Smooth muscle cell (in vitro differentiated cells): Measurements from ENCODE around the gene PPM1F. TPM values are rescaled to one million over a fixed set of nuclear protein-coding genes. Genes with fewer than 3 reads are reported as not detected.

Experiments
- DNase-seq: peaks from one replicate; lab custom pipeline; 2025; ENCODE audit not compliant: unreplicated experiment; lab: John Stamatoyannopoulos, UW
- H2AFZ ChIP-seq: fragments of 200-600 bp; sonication (generic); 2 replicates; pipeline ENCODE4 v1.6.0; 2016; ENCODE audit warnings: antibody characterized with exemption, low read depth, mild to moderate bottlenecking
- H3F3A ChIP-seq: fragments of 200-600 bp; sonication (generic); 2 replicates; pipeline ENCODE4 v1.6.0; 2017; ENCODE audit warnings: antibody characterized with exemption, low read depth
- H3K27ac ChIP-seq: fragments of 200-600 bp; sonication (generic); 2 replicates; pipeline ENCODE4 v1.5.1; 2016; ENCODE audit warnings: low read depth, mild to moderate bottlenecking
- H3K27me3 ChIP-seq: fragments of 200-600 bp; sonication (generic); 2 replicates; pipeline ENCODE4 v1.6.1; 2016; ENCODE audit warnings: low read depth, mild to moderate bottlenecking
- H3K36me3 ChIP-seq: fragments of 200-600 bp; sonication (generic); 2 replicates; pipeline ENCODE4 v1.5.1; 2016; ENCODE audit warnings: low read depth
- H3K4me1 ChIP-seq: fragments of 200-600 bp; sonication (generic); 2 replicates; pipeline ENCODE4 v1.5.1; 2016; ENCODE audit warnings: low read depth
- H3K4me2 ChIP-seq: fragments of 200-600 bp; sonication (generic); 2 replicates; pipeline ENCODE4 v1.6.0; 2016; ENCODE audit warnings: mild to moderate bottlenecking
- H3K4me3 ChIP-seq: fragments of 200-600 bp; sonication (generic); 2 replicates; pipeline ENCODE4 v1.5.1; 2016; ENCODE audit warnings: mild to moderate bottlenecking
- H3K79me2 ChIP-seq: fragments of 200-600 bp; sonication (generic); 2 replicates; pipeline ENCODE4 v1.6.0; 2016; ENCODE audit warnings: low read depth, mild to moderate bottlenecking
- H3K9ac ChIP-seq: fragments of 200-600 bp; sonication (generic); 2 replicates; pipeline ENCODE4 v1.6.0; 2016; ENCODE audit warnings: low read depth
- H3K9me3 ChIP-seq: fragments of 200-600 bp; sonication (generic); replicated peaks from 2 replicates; pipeline ENCODE4 v1.5.1; 2016; ENCODE audit warnings: low read depth
- H4K20me1 ChIP-seq: fragments of 200-600 bp; sonication (generic); 2 replicates; pipeline ENCODE4 v1.6.0; 2016; ENCODE audit warnings: low read depth
- WGBS: methylation state at CpG from one replicate; pipeline ENCODE4 v1.1.7; 2016; ENCODE audit warnings: low lambda C conversion rate; 5-methylcytosine and 5-hydroxymethylcytosine counted together
- polyA plus RNA-seq: library from polyadenylated mRNA; unstranded; fragments of >200 nt; fragmentation: Nextera tagmentation; extraction: Ambion mirVana; gene quantifications from 2 replicates; pipeline ENCODE4 v1.2.1, GENCODE V29; 2016
- total RNA-seq: library from RNA; depleted of rRNA; stranded (reverse); fragments of >200 nt; gene quantifications from 2 replicates; pipeline ENCODE4 v1.2.3, GENCODE V29; 2014
- TF ChIP-seq, protein P1 (sequence below): fragments of 200-600 bp; sonication (generic); IDR thresholded peaks from 2 replicates; pipeline ENCODE4 v1.5.1; 2017; ENCODE audit warnings: borderline replicate concordance, mild to moderate bottlenecking, antibody characterized with exemption; ENCODE audit not compliant: insufficient read depth, poor library complexity, severe bottlenecking

PPM1F gene
- total and polyA plus RNA-seq, 2 experiments from 2014 or later = 11.8 to 15.2 TPM

DNA sequence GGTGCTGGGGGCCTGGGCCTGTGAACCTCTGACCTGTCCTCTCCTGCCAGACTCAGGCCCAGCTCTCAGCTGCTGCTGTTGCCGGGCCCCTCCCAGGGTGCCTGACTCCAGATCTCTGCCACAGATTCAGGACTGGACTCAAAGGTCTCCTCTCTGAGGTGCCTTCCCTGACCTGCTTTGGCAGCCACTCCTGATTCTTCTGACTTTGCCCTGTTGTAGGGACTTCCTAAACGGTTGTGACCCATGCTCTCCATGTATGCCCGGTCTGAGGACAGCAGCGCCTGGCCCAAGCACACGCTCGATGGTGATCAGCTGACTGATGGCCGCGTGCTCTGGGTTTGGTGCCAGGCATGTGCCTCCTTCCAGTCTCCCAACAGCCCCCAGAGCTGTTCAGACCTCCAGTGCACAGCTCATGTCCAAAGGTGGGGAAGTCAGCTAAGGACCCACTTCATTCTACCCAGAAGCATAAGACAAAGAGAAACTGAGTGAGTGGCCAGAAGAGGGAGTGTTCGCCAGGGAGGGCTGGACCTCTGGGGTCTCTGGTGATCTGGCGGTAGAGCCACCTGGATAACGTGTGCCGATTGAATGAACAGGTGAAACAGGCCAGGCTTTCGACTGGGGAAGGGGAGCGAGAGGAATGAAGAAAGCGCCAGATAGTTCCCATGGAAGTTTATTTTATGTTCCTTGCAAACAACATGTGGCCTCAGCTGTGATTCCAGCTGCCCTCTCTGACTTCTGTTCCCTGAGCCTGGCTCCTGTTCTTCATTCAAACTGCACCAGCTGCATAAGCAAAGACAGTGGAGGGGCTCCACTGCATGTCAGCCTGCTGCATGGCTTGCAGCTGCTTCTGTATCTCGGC is 38.0 kb upstream of the PPM1F start:
- H2AFZ ChIP-seq = no peak overlapping the region
- H3K4me2 ChIP-seq = no peak overlapping the region
- DNase-seq = no peak

DNA sequence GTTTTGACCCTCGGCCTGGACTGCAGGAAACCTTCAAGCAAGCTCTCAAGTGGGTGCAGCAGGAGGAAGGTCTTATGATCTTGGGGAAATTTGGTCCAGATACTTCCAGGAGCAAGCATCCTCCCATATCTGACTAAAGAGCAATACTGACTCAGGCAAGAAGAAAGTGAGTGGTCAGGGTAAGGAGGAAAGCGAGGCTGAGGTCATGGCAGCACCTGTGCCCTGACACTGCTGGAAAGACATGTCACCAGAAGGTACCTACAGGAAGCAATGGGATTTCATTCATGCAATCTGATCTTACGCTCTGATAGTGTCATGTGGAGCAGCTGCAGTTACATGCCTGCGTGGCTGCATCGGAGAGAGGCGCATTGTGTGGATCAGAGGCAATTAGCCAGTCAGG is 36.4 kb upstream of the PPM1F start:
- H3K4me2 ChIP-seq = no peak overlapping the region
- H3F3A ChIP-seq = no peaks in the 10 kb centered on the region
- no peak for DNase-seq
- H3K27ac ChIP-seq = no peak overlapping the region
- no peaks in the 10 kb centered on the region for H4K20me1 ChIP-seq
- no peaks in the 10 kb centered on the region for H3K79me2 ChIP-seq
- peaks cover 18% of the 10 kb centered on the region for H3K27me3 ChIP-seq
- H3K9me3 ChIP-seq = no peaks in the 10 kb centered on the region
- TF ChIP-seq, protein P1, sequence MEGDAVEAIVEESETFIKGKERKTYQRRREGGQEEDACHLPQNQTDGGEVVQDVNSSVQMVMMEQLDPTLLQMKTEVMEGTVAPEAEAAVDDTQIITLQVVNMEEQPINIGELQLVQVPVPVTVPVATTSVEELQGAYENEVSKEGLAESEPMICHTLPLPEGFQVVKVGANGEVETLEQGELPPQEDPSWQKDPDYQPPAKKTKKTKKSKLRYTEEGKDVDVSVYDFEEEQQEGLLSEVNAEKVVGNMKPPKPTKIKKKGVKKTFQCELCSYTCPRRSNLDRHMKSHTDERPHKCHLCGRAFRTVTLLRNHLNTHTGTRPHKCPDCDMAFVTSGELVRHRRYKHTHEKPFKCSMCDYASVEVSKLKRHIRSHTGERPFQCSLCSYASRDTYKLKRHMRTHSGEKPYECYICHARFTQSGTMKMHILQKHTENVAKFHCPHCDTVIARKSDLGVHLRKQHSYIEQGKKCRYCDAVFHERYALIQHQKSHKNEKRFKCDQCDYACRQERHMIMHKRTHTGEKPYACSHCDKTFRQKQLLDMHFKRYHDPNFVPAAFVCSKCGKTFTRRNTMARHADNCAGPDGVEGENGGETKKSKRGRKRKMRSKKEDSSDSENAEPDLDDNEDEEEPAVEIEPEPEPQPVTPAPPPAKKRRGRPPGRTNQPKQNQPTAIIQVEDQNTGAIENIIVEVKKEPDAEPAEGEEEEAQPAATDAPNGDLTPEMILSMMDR = no peak
- H3K4me3 ChIP-seq = no peak overlapping the region
- H3K9ac ChIP-seq = no peak overlapping the region
- 86% methylated on average over 6 of the region's 6 CpGs for WGBS
- no peaks in the 10 kb centered on the region for H3K36me3 ChIP-seq
- H3K4me1 ChIP-seq = no peaks in the 10 kb centered on the region
- H2AFZ ChIP-seq = no peak overlapping the region

More for the DNA sequence above, 38.0 kb upstream of the PPM1F start:
- no peak overlapping the region for H3K4me3 ChIP-seq
- WGBS = 85% methylated on average over 16 of the region's 16 CpGs
- no peaks in the 10 kb centered on the region for H3K9me3 ChIP-seq
- no peaks in the 10 kb centered on the region for H3K4me1 ChIP-seq
- no peaks in the 10 kb centered on the region for H3F3A ChIP-seq
- TF ChIP-seq, protein P1 = no peak
- H3K27ac ChIP-seq = no peak overlapping the region
- no peaks in the 10 kb centered on the region for H3K79me2 ChIP-seq
- no peak overlapping the region for H3K9ac ChIP-seq
- no peaks in the 10 kb centered on the region for H3K36me3 ChIP-seq
- peaks cover 18% of the 10 kb centered on the region for H3K27me3 ChIP-seq
- H4K20me1 ChIP-seq = no peaks in the 10 kb centered on the region

DNA sequence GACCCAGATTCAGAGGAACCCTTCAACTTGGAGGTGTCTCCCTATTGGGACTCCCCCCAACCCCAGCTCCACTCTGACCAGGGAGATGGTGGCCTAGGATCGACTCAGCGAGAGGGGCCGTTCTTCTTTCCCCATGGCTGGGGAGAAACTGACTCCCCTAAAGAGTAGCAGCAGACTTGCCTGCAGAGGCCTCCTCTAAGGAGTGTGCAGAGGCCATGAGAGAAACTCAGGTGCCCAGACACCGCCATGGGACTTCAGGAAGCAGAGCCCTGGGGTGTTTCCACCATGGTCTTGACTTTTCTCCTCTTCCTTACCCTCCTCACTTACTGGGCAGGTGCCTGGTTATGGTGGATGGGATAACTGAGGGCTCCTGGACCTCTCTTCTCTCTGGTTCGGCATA is 32.6 kb upstream of the PPM1F start:
- Histone ChIP-seq H3K27ac (no peak overlapping the region), H3K4me2 (no peak overlapping the region), H3K4me1 (peaks cover 8% of the 10 kb centered on the region), H3K79me2 (peaks cover 25% of the 10 kb centered on the region), H3K9ac (no peak overlapping the region), H4K20me1 (no peaks in the 10 kb centered on the region), H3K27me3 (peaks cover under 1% of the 10 kb centered on the region), H3K9me3 (no peaks in the 10 kb centered on the region), H3F3A (no peaks in the 10 kb centered on the region), H3K36me3 (no peaks in the 10 kb centered on the region), H3K4me3 (no peak overlapping the region), H2AFZ (no peak overlapping the region)
- 98% methylated on average over 5 of the region's 5 CpGs for WGBS
- TF ChIP-seq, protein P1 = no peak
- no peak for DNase-seq

DNA sequence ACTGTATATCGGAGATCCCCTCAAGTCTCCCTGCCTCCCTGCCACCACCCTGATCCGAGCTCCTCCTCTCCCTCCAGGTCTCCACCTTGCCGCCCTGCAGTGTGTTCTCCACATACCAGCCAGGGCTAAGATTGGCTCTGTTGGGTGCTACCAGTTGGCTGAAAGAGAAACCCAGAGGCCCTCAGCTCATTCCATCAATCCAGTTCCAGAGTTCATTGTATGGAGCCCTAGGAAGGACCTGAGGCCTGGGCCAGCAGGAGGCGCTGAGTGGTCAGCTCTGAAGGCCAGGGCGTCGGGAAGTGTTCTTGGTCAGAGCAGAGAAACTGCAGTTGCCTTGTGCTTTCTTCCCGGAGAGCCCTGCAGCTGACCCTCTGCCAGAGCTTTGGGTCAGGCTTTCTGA is 32.1 kb upstream of the PPM1F start:
- 27% methylated on average over 7 of the region's 7 CpGs for WGBS
- no peak overlapping the region for H3K4me2 ChIP-seq
- no peaks in the 10 kb centered on the region for H4K20me1 ChIP-seq
- H3K4me1 ChIP-seq = peaks cover 8% of the 10 kb centered on the region
- no peaks in the 10 kb centered on the region for H3F3A ChIP-seq
- H3K79me2 ChIP-seq = peaks cover 25% of the 10 kb centered on the region
- no peak for DNase-seq
- no peak overlapping the region for H3K4me3 ChIP-seq
- H3K36me3 ChIP-seq = no peaks in the 10 kb centered on the region
- no peaks in the 10 kb centered on the region for H3K9me3 ChIP-seq
- no peak overlapping the region for H3K27ac ChIP-seq
- no peak overlapping the region for H2AFZ ChIP-seq
- no peak overlapping the region for H3K9ac ChIP-seq
- TF ChIP-seq, protein P1 = peak; percentile 20
- H3K27me3 ChIP-seq = no peaks in the 10 kb centered on the region
